Prostate gland (tissue), 2 donors: ENCODE measurements around the gene FOXP2. TPM values are rescaled to one million over a fixed set of nuclear protein-coding genes. Genes with fewer than 3 reads are reported as not detected.
"Not testable (repeated sequence)": the region's sequence is repeated elsewhere in the genome, so short reads cannot be mapped to it uniquely, and the experiment has no call there.

Experiments used
- DNase-seq: peaks from one replicate; pipeline ENCODE4 v3.0.0-alpha.2; 2019; ENCODE audit warnings: low spot score
- H3K27ac ChIP-seq, 2 donors: fragments of 200-600 bp; sonication (generic); 2 replicates each; pipeline ENCODE4 v1.5.1; 2017 to 2019
- H3K27me3 ChIP-seq: fragments of 200-600 bp; sonication (generic); replicated peaks from 2 replicates; pipeline ENCODE4 v1.5.1; 2019; ENCODE audit not compliant: insufficient read depth
- H3K36me3 ChIP-seq, 2 donors: fragments of 200-600 bp; sonication (generic); 1 replicate in 1 of 2; 2 replicates in 1 of 2; pipeline versions ENCODE4 v1.5.1 to v1.8.1; 2017 to 2019
- H3K4me1 ChIP-seq: fragments of 200-600 bp; sonication (generic); replicated peaks from 2 replicates; pipeline ENCODE4 v1.5.1; 2019
- H3K4me3 ChIP-seq, 2 donors: fragments of 200-600 bp; sonication (generic); 2 replicates each; pipeline ENCODE4 v1.5.1; 2017 to 2019
- H3K9me3 ChIP-seq: fragments of 200-600 bp; sonication (generic); 2 replicates; pipeline ENCODE4 v1.5.1; 2017
- CTCF ChIP-seq, 4 experiments: fragments of 200-600 bp in 2 of 4; fragments of 450-650 bp in 2 of 4; sonication (generic) in 2 of 4; IDR thresholded peaks; 1 replicate in 3 of 4; 2 replicates in 1 of 4; pipeline ENCODE4 v1.5.1; 2016 to 2019; ENCODE audit warnings: antibody characterized with exemption in 4 of 4, mild to moderate bottlenecking in 2 of 4, moderate library complexity in 2 of 4
- POLR2A ChIP-seq: fragments of 450-650 bp; IDR thresholded peaks from one replicate; pipeline ENCODE4 v1.6.1; 2016; ENCODE audit warnings: antibody characterized with exemption, mild to moderate bottlenecking
- POLR2AphosphoS5 ChIP-seq: sonication (generic); formaldehyde crosslinking; IDR thresholded peaks from one replicate; pipeline ENCODE4 v1.6.1; 2017; ENCODE audit warnings: antibody characterized with exemption
- WGBS: methylation state at CpG from one replicate; pipeline ENCODE4 v1.1.5; 2018; 5-methylcytosine and 5-hydroxymethylcytosine counted together
- intact Hi-C: fragments of 100-400 bp; cut with DNase I; formaldehyde crosslinking; loops from one replicate; pipeline ENCODE4 v1.14.2; 2022
- total RNA-seq, 2 donors: library from RNA; depleted of rRNA; stranded (reverse); fragments of >200 nt; gene quantifications; one replicate each; pipeline ENCODE4 v1.1.0, GENCODE V29; 2016

The FOXP2 gene
- total RNA-seq, 2 donors from 2014 or later = 4.9 to 5.6 TPM

- H3K9me3 ChIP-seq = no peaks in the 10 kb centered on the region
- no peak overlapping the region for H3K27ac ChIP-seq
- H3K27me3 ChIP-seq = no peaks in the 10 kb centered on the region
- 93% methylated on average over 1 of the region's 1 CpG for WGBS
- intact Hi-C loops = no loop called here
- TF ChIP-seq POLR2AphosphoS5 (no peak), POLR2A (no peak), CTCF (IDR thresholded peaks at IDR 0.05) (no peak)
- H3K4me3 ChIP-seq = no peak overlapping the region
- H3K4me1 ChIP-seq = no peaks in the 10 kb centered on the region
- no peak for DNase-seq
- H3K36me3 ChIP-seq = no peaks in the 10 kb centered on the region
These were observed 125.7 kb downstream of the FOXP2 start for GRCh38 chr7:114540291-114540690.

GRCh38 chr7:114547346-114547745 is 132.7 kb downstream of the FOXP2 start:
- intact Hi-C loops, H3K4me1 ChIP-seq, DNase-seq, H3K36me3 ChIP-seq, H3K9me3 ChIP-seq, H3K4me3 ChIP-seq, H3K27ac ChIP-seq, H3K27me3 ChIP-seq: not testable (repeated sequence)
- 95% methylated on average over 14 of the region's 14 CpGs for WGBS

- no peaks in the 10 kb centered on the region for H3K4me1 ChIP-seq
- H3K4me3 ChIP-seq = no peak overlapping the region
- no peak for TF ChIP-seq CTCF (IDR thresholded peaks at IDR 0.05)
- TF ChIP-seq POLR2A = no peak
- TF ChIP-seq POLR2AphosphoS5 = no peak
- no peak overlapping the region for H3K27ac ChIP-seq
- no peak for DNase-seq
- H3K36me3 ChIP-seq = no peaks in the 10 kb centered on the region
- H3K27me3 ChIP-seq = no peaks in the 10 kb centered on the region
- WGBS = 21% methylated on average over 1 of the region's 1 CpG
- no peaks in the 10 kb centered on the region for H3K9me3 ChIP-seq
- intact Hi-C loops = no loop called here
These were observed 133.7 kb downstream of the FOXP2 start for GRCh38 chr7:114548081-114548980.

- Histone ChIP-seq H3K27me3 (no peaks in the 10 kb centered on the region), H3K36me3 (no peaks in the 10 kb centered on the region), H3K4me1 (no peaks in the 10 kb centered on the region), H3K4me3 (no peak overlapping the region), H3K27ac (no peak overlapping the region), H3K9me3 (no peaks in the 10 kb centered on the region)
- no peak for DNase-seq
- TF ChIP-seq CTCF (IDR thresholded peaks at IDR 0.05) (no peak), POLR2A (no peak), POLR2AphosphoS5 (no peak)
- intact Hi-C loops = no loop called here
- WGBS = 78% methylated on average over 6 of the region's 6 CpGs
These were observed 140.3 kb downstream of the FOXP2 start for GRCh38 chr7:114554781-114555537.

GRCh38 chr7:114567416-114567815 is 152.8 kb downstream of the FOXP2 start:
- no peak for DNase-seq
- no peak overlapping the region for H3K4me3 ChIP-seq
- TF ChIP-seq CTCF (IDR thresholded peaks at IDR 0.05) (no peak), POLR2AphosphoS5 (no peak), POLR2A (no peak)
- no peaks in the 10 kb centered on the region for H3K9me3 ChIP-seq
- no peaks in the 10 kb centered on the region for H3K36me3 ChIP-seq
- intact Hi-C loops = no loop called here
- no peaks in the 10 kb centered on the region for H3K27me3 ChIP-seq
- 83% methylated on average over 2 of the region's 2 CpGs for WGBS
- no peak overlapping the region for H3K27ac ChIP-seq
- no peaks in the 10 kb centered on the region for H3K4me1 ChIP-seq
